Neural cell (in vitro differentiated cells): ENCODE measurements around the gene PTPRG.

ENCODE experiments used
- CTCF ChIP-seq: fragments of 450-650 bp; IDR thresholded peaks from 2 replicates; pipeline ENCODE4 v1.5.1; 2014; ENCODE audit warnings: antibody characterized with exemption, mild to moderate bottlenecking, moderate library complexity; ENCODE audit not compliant: poor library complexity, severe bottlenecking
- MXI1 ChIP-seq: fragments of 450-650 bp; conservative IDR thresholded peaks from 2 replicates; pipeline ENCODE4 v1.6.1; 2014; ENCODE audit warnings: antibody characterized with exemption, mild to moderate bottlenecking; ENCODE audit not compliant: poor library complexity, severe bottlenecking
- SMC3 ChIP-seq: fragments of 450-650 bp; conservative IDR thresholded peaks from 2 replicates; pipeline ENCODE4 v1.6.1; 2014; ENCODE audit warnings: antibody characterized with exemption, mild to moderate bottlenecking, moderate library complexity; ENCODE audit not compliant: poor library complexity

- TF ChIP-seq SMC3: no peak
- no peak for TF ChIP-seq CTCF
- TF ChIP-seq MXI1: no peak
Observed at GRCh38 chr3:62098646-62099365, 537.4 kb downstream of the PTPRG start.
